H1 (cell line): Measurements from ENCODE around the gene NOL9. TPM values are rescaled to one million over a fixed set of nuclear protein-coding genes. Genes with fewer than 3 reads are reported as not detected.

Experiments
- BRCA1 ChIP-seq: IDR thresholded peaks from 2 replicates; pipeline ENCODE4 v1.6.1; 2012; ENCODE audit warnings: low read depth, low read length, improper control_type of control experiment
- CBX8 ChIP-seq: fragments of 300-800, 300-1000 bp; sonication (generic); IDR thresholded peaks from 2 replicates; pipeline ENCODE4 v1.7.1; 2016; ENCODE audit warnings: low read depth, low read length, borderline replicate concordance
- HDAC6 ChIP-seq: IDR thresholded peaks from one replicate; pipeline ENCODE4 v1.7.1; 2012; ENCODE audit warnings: low read depth, mild to moderate bottlenecking, inconsistent platforms, low read length, moderate library complexity
- JUND ChIP-seq: IDR thresholded peaks from 2 replicates; pipeline ENCODE4 v1.6.1; 2011; ENCODE audit warnings: mild to moderate bottlenecking, improper control_type of control experiment, low read length
- MAX ChIP-seq: IDR thresholded peaks from 2 replicates; pipeline ENCODE4 v1.6.1; 2012; ENCODE audit warnings: inconsistent platforms
- NANOG ChIP-seq: IDR thresholded peaks from 2 replicates; pipeline ENCODE4 v1.6.1; 2011; ENCODE audit warnings: low read length, low read depth, mild to moderate bottlenecking, inconsistent platforms; ENCODE audit not compliant: insufficient read depth, poor library complexity, severe bottlenecking
- POLR2AphosphoS5 ChIP-seq: IDR thresholded peaks from 2 replicates; pipeline ENCODE4 v1.6.1; 2011; ENCODE audit warnings: low read depth, low read length
- RAD21 ChIP-seq, 2 experiments: IDR thresholded peaks in 1 of 2; conservative IDR thresholded peaks in 1 of 2; 2 replicates each; pipeline ENCODE4 v1.6.1; 2011; ENCODE audit warnings: low read depth in 2 of 2, low read length in 2 of 2, improper control_type of control experiment in 1 of 2, inconsistent platforms in 1 of 2, mild to moderate bottlenecking in 1 of 2, moderate library complexity in 1 of 2
- RXRA ChIP-seq: IDR thresholded peaks from 2 replicates; pipeline ENCODE4 v1.6.1; 2011; ENCODE audit warnings: low read depth, mild to moderate bottlenecking, low read length, moderate library complexity; ENCODE audit not compliant: insufficient read depth
- SRF ChIP-seq: IDR thresholded peaks from 2 replicates; pipeline ENCODE4 v1.6.1; 2011; ENCODE audit warnings: mild to moderate bottlenecking, low read depth, low read length, moderate library complexity
- TBP ChIP-seq: IDR thresholded peaks from 2 replicates; pipeline ENCODE4 v1.6.1; 2011; ENCODE audit warnings: low read depth, low read length, improper control_type of control experiment
- polyA plus RNA-seq, 7 experiments: library from polyadenylated mRNA; depleted of rRNA in 3 of 7; stranded (reverse) in 5 of 7; unstranded in 2 of 7; fragments of >200 nt in 5 of 7; fragments of 200-250 nt in 2 of 7; gene quantifications; 1 replicate in 5 of 7; 2 replicates in 1 of 7; 4 replicates in 1 of 7; pipeline versions ENCODE4 v1.2.1 to v1.2.3, GENCODE V29; 2011 to 2013; ENCODE audit warnings: missing spikeins in 2 of 7, mixed read lengths in 2 of 7
- total RNA-seq: library from RNA; stranded (reverse); fragmentation: NEBNext Ultra II Directional; extraction: Animal tissue kit (Norgen Biotek cat#: 25700); gene quantifications from 2 replicates; pipeline ENCODE4 v1.2.1, GENCODE V29; 2021

Gene NOL9
- total and polyA plus RNA-seq, 2 of the 8 experiments (the other 6 are each of a cell fraction or from before 2014, with no cell fraction given) = 17.1 to 38.1 TPM

GRCh38 chr1:6554907-6555778, 830 bp upstream of the NOL9 start, which contains the start of gene TAS1R1 (continued):
- TF ChIP-seq MAX (no peak), JUND (no peak), NANOG (no peak), HDAC6 (no peak), RAD21 (IDR thresholded peaks at IDR 0.05 in 1 of 2, conservative IDR thresholded peaks at IDR 0.05 in 1 of 2; ENCODE audit: low read depth in 2 of 2, low read length in 2 of 2) (no peak), TBP (no peak), POLR2AphosphoS5 (no peak), CBX8 (no peak), RXRA (no peak), BRCA1 (no peak), SRF (no peak)
